ENCODE results near the gene GTPBP1. TPM values are rescaled to one million over a fixed set of nuclear protein-coding genes. Genes with fewer than 3 reads are reported as not detected.

The GTPBP1 gene
- polyA plus RNA-seq, 3 donors: 6.7 to 41.4 (median 12.7) TPM

GRCh38 chr22:38775656-38776055, 69.9 kb downstream of the GTPBP1 start:
- H3K9ac ChIP-seq (ENCODE audit: insufficient read depth, low read length, poor library complexity, severe bottlenecking): no peak overlapping the region
- H3K27me3 ChIP-seq (ENCODE audit: control insufficient read depth in 2 of 2, insufficient read depth in 2 of 2, low read length in 2 of 2): no peaks in the 10 kb centered on the region
- H3K4me1 Mint-ChIP-seq: no peaks in the 10 kb centered on the region

GRCh38 chr22:38776086-38776485, 70.3 kb downstream of the GTPBP1 start:
- no peak overlapping the region for H3K27ac ChIP-seq (ENCODE audit: low read depth in 1 of 2, low read length in 2 of 2)
- intact Hi-C loops (cut with micrococcal nuclease): no loop called here
- Mint-ChIP-seq H3K4me1 (no peaks in the 10 kb centered on the region), H3K27me3 (ENCODE audit: low read depth in 3 of 3) (peaks cover 0 to 3% (median 0%) of the 10 kb centered on the region in 3 donors), H3K27ac (no peak overlapping the region), H3K4me3 (no peak overlapping the region), H3K36me3 (peaks cover 16 to 23% of the 10 kb centered on the region in 2 donors), H3K9me3 (no peaks in the 10 kb centered on the region)
- H3K79me2 ChIP-seq (ENCODE audit: insufficient read depth, low read length): no peaks in the 10 kb centered on the region
- no peaks in the 10 kb centered on the region for H4K20me1 ChIP-seq (ENCODE audit: insufficient read depth, low read length)
- no peaks in the 10 kb centered on the region for H3K27me3 ChIP-seq (ENCODE audit: control insufficient read depth in 2 of 2, insufficient read depth in 2 of 2, low read length in 2 of 2)
- TF ChIP-seq CTCF (IDR thresholded peaks at IDR 0.05): no peak
- 60% methylated on average over 4 of the region's 6 CpGs for WGBS (ENCODE audit: insufficient coverage)
- H3K4me3 ChIP-seq (replicated peaks in 1 of 3; ENCODE audit: low read depth in 2 of 3, low read length in 3 of 3): no peak overlapping the region
- no peak overlapping the region for H2AFZ ChIP-seq (ENCODE audit: insufficient read depth, low read depth, low read length, poor library complexity, severe bottlenecking)
- H3K9ac ChIP-seq (ENCODE audit: insufficient read depth, low read length, poor library complexity, severe bottlenecking): no peak overlapping the region
- no peaks in the 10 kb centered on the region for H3K4me1 ChIP-seq (ENCODE audit: control insufficient read depth in 1 of 2, insufficient read depth in 2 of 2, low read length in 2 of 2)
- DNase-seq: no peak
- peaks cover 12 to 20% of the 10 kb centered on the region in 2 donors for H3K36me3 ChIP-seq (replicated peaks in 1 of 2; ENCODE audit: control insufficient read depth in 1 of 2, insufficient read depth in 2 of 2, low read length in 2 of 2)
- no peak overlapping the region for H3K4me2 ChIP-seq (replicated peaks; ENCODE audit: extremely low read depth, low read length, poor library complexity, severe bottlenecking)
- no peaks in the 10 kb centered on the region for H3K9me3 ChIP-seq (replicated peaks in 1 of 2; ENCODE audit: control insufficient read depth in 1 of 2, insufficient read depth in 1 of 2, low read length in 2 of 2)

More at GRCh38 chr22:38775656-38776055, 69.9 kb downstream of the GTPBP1 start:
- Histone ChIP-seq H3K4me2 (replicated peaks; ENCODE audit: extremely low read depth, low read length, poor library complexity, severe bottlenecking) (no peak overlapping the region), H3K27ac (ENCODE audit: low read depth in 1 of 2, low read length in 2 of 2) (no peak overlapping the region), H3K4me3 (replicated peaks in 1 of 3; ENCODE audit: low read depth in 2 of 3, low read length in 3 of 3) (no peak overlapping the region), H3K4me1 (ENCODE audit: control insufficient read depth in 1 of 2, insufficient read depth in 2 of 2, low read length in 2 of 2) (no peaks in the 10 kb centered on the region), H2AFZ (ENCODE audit: insufficient read depth, low read depth, low read length, poor library complexity, severe bottlenecking) (no peak overlapping the region), H4K20me1 (ENCODE audit: insufficient read depth, low read length) (no peaks in the 10 kb centered on the region), H3K9me3 (replicated peaks in 1 of 2; ENCODE audit: control insufficient read depth in 1 of 2, insufficient read depth in 1 of 2, low read length in 2 of 2) (no peaks in the 10 kb centered on the region), H3K36me3 (replicated peaks in 1 of 2; ENCODE audit: control insufficient read depth in 1 of 2, insufficient read depth in 2 of 2, low read length in 2 of 2) (peaks cover 10 to 15% of the 10 kb centered on the region in 2 donors), H3K79me2 (ENCODE audit: insufficient read depth, low read length) (no peaks in the 10 kb centered on the region)
- WGBS (ENCODE audit: insufficient coverage): 64% methylated on average over 7 of the region's 13 CpGs
- peaks cover 0 to 3% (median 0%) of the 10 kb centered on the region in 3 donors for H3K27me3 Mint-ChIP-seq (ENCODE audit: low read depth in 3 of 3)
- H3K36me3 Mint-ChIP-seq: peaks cover 16 to 20% of the 10 kb centered on the region in 2 donors
- peak overlapping the region in 1 of 7 donors; percentile 64 for H3K27ac Mint-ChIP-seq
- no peak for DNase-seq
- no peak for TF ChIP-seq CTCF (IDR thresholded peaks at IDR 0.05)
- H3K4me3 Mint-ChIP-seq: no peak overlapping the region
- intact Hi-C loops (cut with micrococcal nuclease): no loop called here
- H3K9me3 Mint-ChIP-seq: no peaks in the 10 kb centered on the region
